ENCODE results near the gene RABEP2. TPM values are rescaled to one million over a fixed set of nuclear protein-coding genes. Genes with fewer than 3 reads are reported as not detected.
"Not testable (repeated sequence)": the region's sequence is repeated elsewhere in the genome, so short reads cannot be mapped to it uniquely, and the experiment has no call there.

Gene RABEP2
- total and polyA plus RNA-seq, 9 donors: 0.32 to 14.8 (median 11.3) TPM

DNA sequence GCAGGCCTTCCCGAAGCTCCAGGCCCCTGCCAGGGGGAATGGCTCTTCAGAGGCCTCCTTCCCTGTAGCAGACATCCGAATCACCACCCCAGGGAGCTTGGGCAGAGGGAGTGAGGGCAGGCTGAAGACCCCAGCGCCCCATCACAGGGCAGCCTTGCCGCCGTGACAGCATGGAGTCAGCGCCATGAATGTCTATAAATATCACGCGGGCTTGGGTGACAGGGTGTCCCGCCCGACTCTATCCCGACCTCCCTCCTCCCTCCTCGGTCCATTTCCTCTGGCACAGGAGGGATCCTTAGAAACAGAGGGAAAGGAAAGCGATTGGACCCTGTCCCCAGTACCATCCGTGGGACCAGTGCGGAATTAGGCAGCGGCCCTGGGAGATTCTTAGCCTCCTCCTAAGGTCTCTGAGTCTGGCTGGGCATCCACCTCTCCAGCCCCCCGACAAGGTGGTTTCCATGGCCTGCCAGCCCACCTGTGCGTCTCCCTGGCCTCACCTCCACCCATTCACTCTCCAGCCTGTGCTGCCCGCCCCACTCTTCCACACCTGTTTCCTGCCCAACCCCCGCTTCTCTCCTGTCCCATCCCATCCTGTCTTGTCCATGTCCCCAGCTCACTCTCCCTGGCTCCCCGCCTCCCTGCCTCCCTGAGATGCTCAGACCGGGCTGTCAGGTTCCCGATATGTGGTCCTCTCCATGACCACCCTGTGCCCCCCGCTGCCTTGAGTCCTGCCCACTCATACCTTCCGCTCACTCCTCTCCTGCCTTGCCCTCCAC lies 41.6 kb downstream of the RABEP2 start:
- no peak overlapping the region for H3K27ac ChIP-seq
- TF ChIP-seq, protein P1, sequence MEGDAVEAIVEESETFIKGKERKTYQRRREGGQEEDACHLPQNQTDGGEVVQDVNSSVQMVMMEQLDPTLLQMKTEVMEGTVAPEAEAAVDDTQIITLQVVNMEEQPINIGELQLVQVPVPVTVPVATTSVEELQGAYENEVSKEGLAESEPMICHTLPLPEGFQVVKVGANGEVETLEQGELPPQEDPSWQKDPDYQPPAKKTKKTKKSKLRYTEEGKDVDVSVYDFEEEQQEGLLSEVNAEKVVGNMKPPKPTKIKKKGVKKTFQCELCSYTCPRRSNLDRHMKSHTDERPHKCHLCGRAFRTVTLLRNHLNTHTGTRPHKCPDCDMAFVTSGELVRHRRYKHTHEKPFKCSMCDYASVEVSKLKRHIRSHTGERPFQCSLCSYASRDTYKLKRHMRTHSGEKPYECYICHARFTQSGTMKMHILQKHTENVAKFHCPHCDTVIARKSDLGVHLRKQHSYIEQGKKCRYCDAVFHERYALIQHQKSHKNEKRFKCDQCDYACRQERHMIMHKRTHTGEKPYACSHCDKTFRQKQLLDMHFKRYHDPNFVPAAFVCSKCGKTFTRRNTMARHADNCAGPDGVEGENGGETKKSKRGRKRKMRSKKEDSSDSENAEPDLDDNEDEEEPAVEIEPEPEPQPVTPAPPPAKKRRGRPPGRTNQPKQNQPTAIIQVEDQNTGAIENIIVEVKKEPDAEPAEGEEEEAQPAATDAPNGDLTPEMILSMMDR (IDR thresholded peaks at IDR 0.05): no peak
- TF ChIP-seq EP300 (IDR thresholded peaks at IDR 0.05) (no peak), POLR2A (IDR thresholded peaks at IDR 0.05) (no peak)
- WGBS, 3 donors: 57 to 62% (median 61%) methylated on average over 25 of the region's 25 CpGs

DNA sequence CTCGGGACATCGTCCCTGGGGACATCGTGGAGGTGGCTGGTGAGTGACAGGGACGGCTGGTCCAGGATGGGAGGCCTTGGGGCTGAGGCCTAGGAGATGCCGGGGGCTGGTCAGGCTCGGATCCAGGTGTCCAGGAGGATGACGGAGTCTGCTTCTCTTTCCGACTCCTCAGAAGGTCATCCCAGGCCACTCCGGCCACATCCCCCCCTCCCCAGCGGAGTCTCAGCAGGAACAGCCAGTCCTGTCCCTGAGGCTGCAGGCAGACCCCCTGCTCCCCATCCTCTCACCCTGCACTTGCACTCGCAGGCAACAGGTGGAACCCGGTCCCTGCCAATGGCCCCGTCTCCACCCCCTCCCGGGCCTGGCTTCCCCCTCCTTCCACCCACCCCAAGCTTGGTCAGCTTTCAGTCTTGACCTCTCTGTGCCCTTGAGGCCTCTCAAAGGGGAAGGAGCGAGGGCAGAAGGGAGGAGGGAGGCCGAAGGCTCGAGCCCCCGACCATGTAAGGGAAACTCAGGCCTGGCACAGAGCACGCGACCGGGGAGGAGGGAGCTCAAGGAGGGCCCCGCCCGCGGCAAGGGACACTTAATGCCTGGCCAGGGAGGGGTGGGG lies 42.4 kb downstream of the RABEP2 start:
- no peak for DNase-seq
- WGBS, 3 donors: 35 to 40% (median 38%) methylated on average over 23 to 24 of the region's 24 CpGs
- no peaks in the 10 kb centered on the region for H3K36me3 ChIP-seq
- TF ChIP-seq, protein P1 (IDR thresholded peaks at IDR 0.05): no peak
- TF ChIP-seq EP300 (IDR thresholded peaks at IDR 0.05): no peak
- TF ChIP-seq POLR2A (IDR thresholded peaks at IDR 0.05): no peak
- no peaks in the 10 kb centered on the region for H3K27me3 ChIP-seq
- H3K9me3 ChIP-seq: no peaks in the 10 kb centered on the region
- no peak overlapping the region for H3K27ac ChIP-seq
- intact Hi-C loops (cut with DNase I): no loop called here
- H3K4me1 ChIP-seq (ENCODE audit: insufficient read depth): peaks cover 7% of the 10 kb centered on the region
- H3K4me3 ChIP-seq: no peak overlapping the region

More for the DNA sequence above, 41.6 kb downstream of the RABEP2 start:
- no peaks in the 10 kb centered on the region for H3K9me3 ChIP-seq
- H3K36me3 ChIP-seq: no peaks in the 10 kb centered on the region
- intact Hi-C loops (cut with DNase I): no loop called here
- no peak for DNase-seq
- no peaks in the 10 kb centered on the region for H3K27me3 ChIP-seq
- H3K4me1 ChIP-seq (ENCODE audit: insufficient read depth): peaks cover 7% of the 10 kb centered on the region
- H3K4me3 ChIP-seq: no peak overlapping the region

DNA sequence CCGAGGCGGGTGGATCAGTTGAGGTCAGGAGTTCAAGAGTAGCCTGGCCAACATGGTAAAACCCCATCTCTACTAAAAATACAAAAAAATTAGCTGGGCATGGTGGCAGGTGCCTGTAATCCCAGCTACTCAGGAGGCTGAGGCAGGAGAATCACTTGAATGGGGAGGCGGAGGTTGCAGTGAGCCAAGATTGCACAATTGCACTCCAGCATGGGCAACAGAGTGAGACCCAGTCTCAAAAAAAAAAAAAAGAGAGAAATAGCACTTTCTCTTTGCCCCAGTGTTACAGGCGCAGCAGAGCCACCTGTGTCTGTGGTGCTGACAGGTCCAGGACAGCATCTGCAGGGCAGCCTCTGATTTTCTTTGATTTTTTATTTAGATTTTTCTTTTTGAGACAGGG lies 43.5 kb downstream of the RABEP2 start:
- WGBS, 3 donors: 77 to 85% (median 79%) methylated on average over 4 of the region's 4 CpGs
- DNase-seq; H3K27me3 ChIP-seq; intact Hi-C loops (cut with DNase I); H3K9me3 ChIP-seq; H3K4me3 ChIP-seq; H3K36me3 ChIP-seq; H3K4me1 ChIP-seq (ENCODE audit: insufficient read depth); H3K27ac ChIP-seq: not testable (repeated sequence)

DNA sequence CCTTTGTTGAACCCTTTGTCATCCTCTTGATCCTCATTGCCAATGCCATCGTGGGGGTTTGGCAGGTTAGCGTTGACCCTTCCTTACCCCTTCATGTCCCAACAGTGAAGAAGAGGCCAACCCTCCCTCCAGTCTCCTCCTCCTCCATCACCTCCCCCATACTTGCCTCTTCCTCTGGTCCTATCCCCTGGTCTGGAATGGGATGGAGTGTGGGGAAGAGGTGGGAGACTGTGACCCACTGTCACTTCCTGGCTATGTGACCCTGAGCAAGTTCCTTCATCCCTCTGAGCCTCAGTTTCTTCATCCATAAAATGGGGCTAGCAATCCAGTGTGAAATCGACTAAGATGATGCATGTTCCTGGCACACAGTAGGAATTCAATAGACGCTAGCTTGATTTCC lies 44.1 kb downstream of the RABEP2 start:
- Histone ChIP-seq H3K4me1 (ENCODE audit: insufficient read depth) (peaks cover 7% of the 10 kb centered on the region), H3K9me3 (no peaks in the 10 kb centered on the region), H3K36me3 (no peaks in the 10 kb centered on the region), H3K4me3 (no peak overlapping the region), H3K27ac (no peak overlapping the region), H3K27me3 (no peaks in the 10 kb centered on the region)
- WGBS, 3 donors: 63 to 66% (median 64%) methylated on average over 4 of the region's 4 CpGs
- DNase-seq: no peak
- TF ChIP-seq EP300 (IDR thresholded peaks at IDR 0.05): no peak
- TF ChIP-seq, protein P1 (IDR thresholded peaks at IDR 0.05): no peak
- no peak for TF ChIP-seq POLR2A (IDR thresholded peaks at IDR 0.05)
- intact Hi-C loops (cut with DNase I): no loop called here

DNA sequence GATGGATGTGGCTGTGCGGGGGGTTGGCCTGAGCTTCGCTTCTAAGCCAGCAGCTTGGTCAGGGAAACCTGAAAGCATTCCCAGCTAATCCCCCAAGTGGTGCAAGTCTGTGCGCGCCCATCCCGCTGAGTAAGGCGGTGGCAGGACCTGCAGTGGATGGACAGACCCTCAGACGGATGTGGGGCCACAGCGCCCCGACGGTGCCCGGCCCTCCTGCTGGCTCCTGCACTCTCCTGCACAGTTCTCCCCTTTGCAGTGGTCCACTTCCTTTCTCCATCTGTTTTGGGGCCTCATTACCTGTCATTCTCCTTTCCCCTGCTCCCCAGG lies 44.5 kb downstream of the RABEP2 start:
- Histone ChIP-seq H3K36me3 (no peaks in the 10 kb centered on the region), H3K4me1 (ENCODE audit: insufficient read depth) (peaks cover 7% of the 10 kb centered on the region), H3K27me3 (no peaks in the 10 kb centered on the region), H3K4me3 (no peak overlapping the region), H3K9me3 (no peaks in the 10 kb centered on the region), H3K27ac (no peak overlapping the region)
- TF ChIP-seq, protein P1 (IDR thresholded peaks at IDR 0.05): no peak
- TF ChIP-seq EP300 (IDR thresholded peaks at IDR 0.05) (no peak), POLR2A (IDR thresholded peaks at IDR 0.05) (no peak)
- no peak for DNase-seq
- intact Hi-C loops (cut with DNase I): no loop called here
- WGBS, 3 donors: 7 to 13% (median 7%) methylated on average over 11 of the region's 11 CpGs

Data from ovary (tissue), 9 donors.